Stimulated activated CD4-positive, alpha-beta T cell treated with anti-CD3 and anti-CD28 coated beads, Interleukin-4, amount 100 ng/mL, for 4 hours (primary cell): ENCODE measurements around the gene EEF1AKMT3.
"Not testable (repeated sequence)": the region's sequence is repeated elsewhere in the genome, so short reads cannot be mapped to it uniquely, and the experiment has no call there.

Experiments
- DNase-seq, 2 experiments: peaks; one replicate each; pipeline ENCODE4 v3.0.0-alpha.2; 2020

The EEF1AKMT3 gene

DNA sequence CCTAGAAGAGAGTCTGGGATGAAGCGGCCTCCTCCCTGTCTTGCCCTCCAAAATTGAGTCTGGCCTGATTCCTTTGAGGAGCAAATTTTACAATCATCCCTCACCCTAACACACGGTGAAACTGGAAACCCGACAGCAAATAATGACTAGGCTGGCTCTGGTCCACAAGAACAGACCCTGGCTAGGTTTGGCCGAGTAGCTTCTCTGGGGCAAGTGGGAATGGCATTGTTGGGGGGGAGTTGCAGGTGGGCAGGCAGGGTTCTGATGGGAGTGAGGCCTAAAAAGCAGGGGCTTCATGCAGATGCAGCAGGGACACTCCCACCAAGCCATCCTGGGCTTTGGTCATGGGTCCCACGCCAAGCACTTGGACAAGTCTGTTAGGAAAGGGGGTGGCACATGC is 48.6 kb downstream of the EEF1AKMT3 start:
- not testable (repeated sequence) for DNase-seq

DNA sequence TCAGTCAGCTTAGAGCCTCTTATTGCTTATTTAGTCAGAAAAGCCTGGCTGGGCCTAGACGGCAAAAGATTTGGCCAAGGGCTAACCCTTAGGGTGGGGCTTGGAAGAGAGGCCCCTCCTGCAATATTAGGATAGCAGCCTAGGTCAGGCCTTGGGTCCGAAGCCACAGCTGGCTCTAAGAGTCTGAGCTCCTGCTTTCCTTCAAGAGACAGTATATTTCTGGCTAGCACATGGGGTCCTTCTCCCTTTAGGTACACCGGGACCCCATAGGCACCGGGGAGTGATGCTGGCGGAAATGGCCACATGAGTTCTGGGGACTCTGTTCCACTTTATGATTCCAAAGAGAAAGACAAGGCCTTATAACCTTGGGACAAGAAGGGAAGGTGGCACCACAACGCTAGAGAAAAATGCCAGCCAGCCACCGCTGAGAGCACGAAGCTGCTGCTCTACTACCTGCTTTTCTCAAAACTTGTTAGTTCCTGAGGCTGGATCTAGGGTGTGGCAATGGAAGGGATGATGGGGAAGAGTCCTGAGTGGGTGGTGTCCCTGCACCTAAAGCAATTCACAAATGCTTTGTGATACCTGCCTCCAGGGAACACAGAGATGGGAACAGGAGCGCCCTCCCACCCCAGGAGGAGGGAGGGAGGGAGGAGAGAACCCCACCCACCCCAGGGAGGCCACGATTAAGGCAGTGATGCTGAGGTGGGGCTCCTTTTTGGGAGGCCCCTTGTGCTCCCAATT is 49.2 kb downstream of the EEF1AKMT3 start:
- DNase-seq, result no peak

GRCh38 chr12:57822392-57823130 is 50.1 kb downstream of the EEF1AKMT3 start:
- no peak for DNase-seq

DNA sequence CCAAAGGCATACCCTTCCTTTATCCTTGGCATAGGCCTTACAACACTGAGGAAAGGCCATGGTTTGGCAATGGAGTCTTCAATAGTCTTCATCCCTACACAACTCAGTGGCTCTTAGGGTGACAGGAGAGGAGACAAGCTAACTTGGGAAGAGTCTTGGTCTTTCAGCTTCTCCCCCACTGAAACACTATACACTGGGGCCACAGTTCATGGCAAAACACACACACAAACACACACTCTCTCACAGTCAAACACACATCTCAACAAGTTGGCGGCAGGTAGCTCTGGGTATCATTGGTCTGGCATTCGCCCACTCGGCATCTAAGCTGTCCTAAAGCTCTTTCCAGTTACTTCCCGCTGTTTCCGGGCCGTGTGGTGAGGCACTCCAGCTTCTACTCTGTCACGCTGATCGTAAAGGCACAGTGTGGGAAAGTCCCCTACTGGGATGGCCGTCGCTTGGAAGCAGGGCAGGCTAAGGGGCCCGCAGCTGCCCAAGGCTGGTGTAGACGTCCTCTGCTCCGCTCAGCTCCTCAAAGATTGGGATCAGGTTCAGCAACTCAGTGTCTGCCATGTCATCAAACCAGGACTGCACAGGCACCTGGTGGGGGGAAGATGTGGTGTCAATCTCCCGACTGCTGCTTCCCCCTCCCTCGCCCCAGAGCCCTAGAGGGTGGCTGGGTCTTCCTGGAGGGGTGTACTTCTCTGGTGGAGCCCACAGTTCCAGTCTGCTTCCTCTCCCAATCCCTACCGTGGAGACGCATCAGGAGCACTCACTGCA is 50.9 kb downstream of the EEF1AKMT3 start:
- no peak for DNase-seq

DNA sequence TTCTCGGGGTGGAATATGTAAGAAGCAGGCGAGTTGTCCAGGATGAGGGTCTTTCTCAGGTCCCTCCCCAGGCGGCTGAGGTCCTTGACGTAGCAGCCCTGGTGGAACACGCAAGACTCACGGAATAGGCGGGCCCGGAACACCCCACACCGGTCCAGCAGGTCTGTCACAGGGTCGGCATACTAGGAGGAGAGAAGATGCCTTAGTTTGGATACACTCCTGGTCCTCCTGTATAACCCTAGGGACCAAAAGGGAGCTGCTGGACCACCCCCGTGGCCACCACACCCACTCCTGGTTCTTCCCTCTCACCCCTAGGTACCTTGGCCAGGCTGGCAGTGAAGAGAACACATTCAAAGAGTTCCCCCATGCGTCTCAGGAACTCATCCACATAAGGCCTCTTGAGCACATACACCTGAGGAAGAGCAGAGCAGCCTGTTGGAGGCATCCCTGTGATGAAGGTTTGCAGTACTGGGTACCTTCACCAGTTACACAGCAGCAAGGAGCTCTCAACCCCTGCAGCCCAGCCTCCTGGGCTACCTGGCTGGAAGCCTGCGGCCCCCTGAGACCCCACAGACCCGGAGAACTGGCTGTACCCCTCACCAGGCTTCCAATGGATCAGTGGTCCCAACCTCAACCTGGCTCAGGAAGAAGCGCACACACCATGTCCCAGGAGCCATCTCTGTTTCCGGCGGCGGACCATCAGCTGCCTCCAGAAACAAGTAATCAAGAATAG is 51.7 kb downstream of the EEF1AKMT3 start:
- no peak for DNase-seq

DNA sequence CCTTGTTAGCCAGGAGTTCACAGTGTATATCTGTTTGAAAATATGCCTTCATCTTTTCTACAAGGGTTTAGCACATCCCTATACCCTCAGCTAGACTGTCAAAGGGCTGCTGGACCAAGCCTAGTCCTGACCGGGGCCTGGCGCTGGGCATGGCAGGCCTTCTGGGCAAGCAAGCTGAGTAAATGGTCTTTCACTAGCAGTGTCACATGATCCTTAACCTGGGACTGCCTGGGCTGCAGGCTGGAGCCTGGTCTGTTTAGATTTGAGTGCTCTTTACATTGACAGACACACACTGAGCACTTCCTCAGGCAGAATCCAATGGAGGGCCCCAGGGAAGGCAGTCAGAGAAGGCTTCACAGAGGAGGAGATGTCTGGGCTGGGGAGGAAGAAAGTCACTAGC is 53.0 kb downstream of the EEF1AKMT3 start:
- DNase-seq, result no peak

- DNase-seq, result no peak
Observed at GRCh38 chr12:57826400-57826799, 54.0 kb downstream of the EEF1AKMT3 start.

DNA sequence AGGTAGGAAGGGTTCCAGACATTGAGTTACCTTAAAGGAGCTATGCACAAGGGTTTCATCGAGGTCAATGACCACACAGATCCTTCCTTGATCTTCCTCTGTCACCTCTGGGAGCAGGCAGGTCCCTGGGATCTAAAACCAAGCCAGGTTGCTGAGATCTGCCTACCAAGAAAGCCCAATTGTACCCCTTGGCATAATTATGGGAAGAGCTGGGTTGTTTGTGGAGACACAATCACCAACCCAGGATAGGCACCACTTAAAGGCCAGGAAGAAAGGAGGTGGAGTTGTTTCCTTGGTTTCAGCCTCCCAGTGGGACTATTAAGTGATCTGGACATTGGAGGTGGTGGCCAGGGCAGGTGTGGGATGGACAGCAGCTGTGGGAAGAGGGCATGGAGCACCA is 54.6 kb downstream of the EEF1AKMT3 start:
- DNase-seq, result no peak

GRCh38 chr12:57829025-57829777 is 56.8 kb downstream of the EEF1AKMT3 start:
- DNase-seq, result no peak

DNA sequence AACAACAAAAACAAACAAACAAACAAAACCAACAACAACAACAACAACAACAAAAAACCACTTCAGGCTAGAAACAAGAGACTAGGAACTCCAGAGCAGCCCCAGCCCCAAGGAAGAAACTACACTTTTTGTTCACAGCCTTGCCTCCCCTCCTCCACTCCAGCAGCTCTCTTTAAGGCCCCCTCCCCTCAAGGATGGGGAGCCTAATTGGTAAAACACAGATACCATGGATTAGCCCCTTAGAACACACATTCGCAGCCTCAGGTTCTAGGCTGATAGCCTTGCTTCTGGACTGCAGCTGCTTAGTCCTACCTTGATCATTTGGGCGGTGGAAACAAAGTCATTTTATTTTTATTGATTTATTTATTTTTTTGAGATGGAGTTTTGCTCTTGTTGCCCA is 58.0 kb downstream of the EEF1AKMT3 start:
- no peak for DNase-seq
